NCI-H526 treated with DMSO at 0.1 percent for 48 hours (cell line): ENCODE results near the gene QPCTL.

Experiments used
- DNase-seq: peaks from one replicate; lab custom pipeline; 2025; lab: John Stamatoyannopoulos, UW

The QPCTL gene

DNA sequence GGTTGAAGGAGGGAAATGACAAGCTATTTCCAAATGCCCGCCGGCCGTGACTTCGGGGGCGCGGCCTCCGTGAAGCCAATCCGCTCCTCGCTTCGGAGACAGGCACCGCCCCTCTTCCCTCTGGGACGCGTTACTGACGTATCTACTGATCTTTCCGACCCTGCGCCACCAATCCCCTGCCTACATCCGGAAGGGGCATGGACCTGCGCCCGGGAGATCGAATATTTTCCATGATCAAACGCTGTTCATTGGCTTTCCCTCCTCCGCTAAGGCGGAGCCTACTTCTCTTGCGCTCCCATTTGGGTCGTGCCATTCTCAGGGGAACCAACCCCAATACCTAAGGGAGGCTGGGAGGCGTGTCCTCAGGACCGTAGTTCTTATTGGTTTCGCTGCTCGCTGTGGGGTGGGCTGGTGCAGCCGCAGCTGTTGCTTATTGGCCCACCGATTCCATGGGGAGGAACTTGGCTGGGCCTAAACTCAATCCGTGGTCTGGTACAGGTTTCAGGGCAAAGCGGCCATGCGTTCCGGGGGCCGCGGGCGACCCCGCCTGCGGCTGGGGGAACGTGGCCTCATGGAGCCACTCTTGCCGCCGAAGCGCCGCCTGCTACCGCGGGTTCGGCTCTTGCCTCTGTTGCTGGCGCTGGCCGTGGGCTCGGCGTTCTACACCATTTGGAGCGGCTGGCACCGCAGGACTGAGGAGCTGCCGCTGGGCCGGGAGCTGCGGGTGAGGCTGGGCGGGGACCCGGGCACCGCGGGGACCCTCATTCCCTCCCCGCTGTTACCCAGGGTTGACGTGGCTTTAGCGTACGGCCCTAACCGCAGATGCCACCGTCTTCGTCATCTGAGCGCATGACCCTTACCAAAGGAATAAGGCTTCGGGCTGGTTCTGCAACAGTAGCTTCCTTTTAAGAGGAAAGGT, at the start of gene QPCTL:
Gene QPCTL (plus strand): TSS at position 480 of the 919 bp plus-strand sequence. CDS start 38 bp downstream, at position 518.
- peak; percentile 99 for DNase-seq

DNA sequence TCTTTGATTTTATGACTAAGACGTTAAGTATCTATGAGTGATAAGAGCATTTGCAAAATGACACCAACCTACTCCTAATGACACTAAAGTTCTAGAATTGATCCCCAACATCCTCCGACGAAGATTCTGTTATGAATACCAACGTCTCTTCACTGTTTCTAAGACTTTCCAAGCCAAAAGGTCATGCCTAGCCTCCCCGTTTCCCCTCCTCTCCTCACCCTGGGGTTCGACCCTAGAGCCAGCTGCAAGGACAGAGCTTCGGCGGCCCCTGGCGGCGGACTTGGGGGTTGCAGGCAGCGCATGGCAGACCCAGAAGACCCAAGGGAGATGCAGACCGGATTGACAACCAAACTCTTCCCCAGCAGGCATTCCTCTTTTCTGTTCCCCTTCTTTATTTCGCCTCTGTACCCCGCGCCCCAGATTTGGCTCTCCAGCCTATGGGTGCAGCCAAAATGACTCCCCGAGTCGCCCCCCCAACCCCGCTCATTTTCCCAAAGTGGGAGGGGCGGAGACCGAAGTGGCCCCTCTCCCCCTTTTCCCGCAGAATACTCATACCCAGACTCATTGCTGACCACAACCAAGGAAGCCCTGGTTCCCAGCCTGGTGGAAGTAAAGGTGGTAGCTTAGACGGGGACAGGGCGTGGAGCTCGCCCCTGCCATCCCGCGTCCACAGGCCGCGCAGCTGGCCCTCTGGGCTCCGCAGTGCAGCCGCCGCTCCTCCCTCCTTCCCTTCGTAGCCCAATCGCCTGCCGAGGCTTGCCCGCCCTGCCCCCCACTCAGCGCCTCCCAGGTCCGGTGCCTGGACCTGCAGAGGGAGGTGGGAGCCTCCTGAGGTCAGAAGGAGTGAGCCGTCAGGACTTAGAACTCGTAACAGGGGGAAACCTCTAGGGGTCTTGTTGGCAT, 49.2 kb upstream of the QPCTL start:
- DNase-seq: peak; percentile 75

DNA sequence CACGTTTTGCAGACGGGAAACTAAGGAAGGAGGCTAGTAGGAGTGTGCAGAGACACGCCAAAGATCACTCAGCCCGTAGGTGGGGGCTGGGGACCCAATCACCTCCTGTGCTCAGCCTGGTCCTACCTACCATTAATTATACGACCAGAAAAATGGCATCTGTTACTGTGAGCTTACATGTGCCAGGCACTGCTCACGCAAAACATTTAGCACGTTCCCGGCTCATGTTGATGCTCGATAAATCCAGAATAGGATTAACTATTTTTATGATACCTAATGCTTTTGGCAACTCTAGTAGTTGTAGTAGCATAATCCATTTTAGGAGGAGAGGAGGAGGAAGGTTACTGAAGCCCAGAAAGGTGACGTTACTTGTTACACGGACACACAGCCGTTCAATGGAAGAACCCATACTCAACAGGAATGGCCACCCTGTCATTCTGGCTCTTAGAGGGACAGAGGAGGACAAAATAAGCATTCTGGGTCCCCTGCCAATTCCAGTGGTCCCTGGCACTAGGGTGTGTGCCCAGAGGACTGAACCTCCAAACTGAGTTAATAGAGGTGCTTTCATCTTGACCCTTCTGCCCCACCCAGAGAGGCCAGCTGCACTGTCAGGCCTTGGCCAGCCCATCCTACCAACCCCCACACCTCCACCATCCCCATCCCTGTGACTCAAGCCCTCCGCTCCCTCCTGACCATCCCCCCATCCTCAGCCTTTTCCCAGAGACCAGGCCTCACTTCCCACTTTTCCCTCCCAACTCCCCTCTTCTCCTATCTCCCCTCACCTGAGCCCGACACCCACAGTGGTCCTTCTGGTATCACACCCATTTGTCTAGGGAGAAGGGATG, 48.3 kb upstream of the QPCTL start:
- DNase-seq: no peak

DNA sequence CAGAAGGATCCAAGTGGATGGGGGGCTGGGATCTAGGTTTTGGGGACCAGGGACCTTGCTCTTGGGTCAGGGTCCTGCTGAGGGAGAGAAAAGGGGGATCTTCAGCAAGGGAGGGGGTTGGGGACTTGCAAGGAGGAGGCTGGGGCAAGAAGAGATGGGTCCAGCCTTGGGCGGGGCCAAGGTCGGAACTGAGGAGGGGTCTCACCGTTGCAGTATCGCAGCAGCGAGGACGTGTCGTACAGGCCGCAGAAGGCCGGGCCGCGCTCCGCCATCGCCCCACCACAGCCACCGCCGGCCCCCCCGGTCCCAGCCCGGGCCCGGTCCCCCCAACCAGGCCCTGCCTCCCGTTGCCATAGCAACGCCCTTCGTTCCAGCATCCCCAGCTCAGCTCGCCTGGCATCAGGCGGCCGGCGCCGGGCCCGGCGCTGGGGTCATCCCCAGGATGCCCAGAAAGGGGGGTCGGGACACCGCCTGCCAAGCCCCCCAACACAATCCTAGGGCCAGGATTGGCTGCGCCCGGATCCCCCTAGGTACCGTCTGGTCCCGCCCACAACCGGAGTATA, 47.3 kb upstream of the QPCTL start:
- DNase-seq: no peak

DNA sequence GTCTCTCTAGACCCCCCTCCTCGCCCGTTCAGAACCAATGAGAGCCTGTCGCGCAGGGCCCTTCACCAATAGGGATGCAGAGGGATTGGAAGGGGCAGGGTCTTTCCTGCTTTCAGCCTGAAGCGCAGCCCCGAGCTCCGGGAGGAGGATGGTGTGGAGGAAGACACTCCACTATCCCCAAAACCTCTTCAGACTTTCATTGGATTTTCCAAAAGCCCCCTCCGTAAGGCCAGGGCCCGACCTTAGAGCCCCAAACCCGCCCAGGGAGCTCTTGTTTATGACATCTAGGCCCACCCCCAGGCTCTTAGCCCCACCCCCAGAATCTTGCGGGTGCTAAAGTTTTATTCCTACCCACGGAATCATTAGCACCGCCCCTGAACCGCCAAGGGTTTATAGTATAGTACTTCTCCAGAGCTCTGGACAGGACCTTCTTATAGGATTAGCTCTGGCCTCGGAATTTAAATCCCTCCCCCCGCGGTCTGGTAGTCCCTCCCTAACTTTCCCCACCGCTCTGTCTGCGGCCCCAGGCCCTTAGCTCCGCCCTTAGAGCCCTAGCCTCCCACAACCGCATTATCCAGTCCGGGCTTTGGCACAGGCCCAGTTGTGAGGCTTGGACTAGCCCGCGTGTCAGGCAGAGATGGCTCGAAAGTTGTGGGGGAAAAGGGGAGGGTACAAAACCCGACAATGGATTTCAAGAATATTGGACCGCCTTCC, 46.7 kb upstream of the QPCTL start:
- peak; percentile 84 for DNase-seq

DNA sequence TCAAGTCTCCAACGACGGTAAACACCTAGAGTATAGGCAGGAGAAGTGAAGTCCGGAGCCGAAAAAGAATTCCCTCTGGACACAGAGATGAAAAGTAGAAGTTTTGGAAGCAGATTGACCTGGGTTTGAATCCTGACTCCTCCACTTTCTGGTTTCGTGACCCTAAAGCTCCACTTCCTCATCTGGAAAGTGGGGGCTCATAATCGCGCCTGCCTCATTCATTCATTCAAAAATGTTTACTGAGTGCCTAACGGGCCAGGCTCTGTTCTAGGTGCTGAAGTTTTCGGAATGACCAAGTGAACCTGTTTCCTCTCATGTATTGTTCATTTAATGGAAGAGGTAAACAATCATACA, 46.1 kb upstream of the QPCTL start:
- DNase-seq: no peak

DNA sequence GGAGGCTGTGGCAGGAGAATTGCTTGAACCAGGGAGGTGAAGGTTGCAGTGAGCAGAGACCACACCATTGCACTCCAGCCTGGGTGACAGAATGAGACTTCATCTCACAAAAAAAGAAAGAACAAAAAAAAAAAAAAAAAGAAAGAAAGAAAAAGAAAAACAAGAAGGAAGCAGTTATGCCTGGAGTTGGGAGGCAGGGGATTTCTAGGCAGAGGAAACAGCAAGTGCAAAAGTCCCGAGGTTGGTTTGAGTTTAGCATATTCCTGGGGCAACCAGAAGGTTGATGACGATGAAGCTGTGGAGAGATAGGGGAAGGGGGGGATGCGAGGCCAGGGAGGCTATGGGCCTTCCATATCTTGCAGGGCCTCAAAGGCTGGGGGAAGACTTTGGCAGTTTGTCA, 41.7 kb upstream of the QPCTL start:
- DNase-seq: no peak

DNA sequence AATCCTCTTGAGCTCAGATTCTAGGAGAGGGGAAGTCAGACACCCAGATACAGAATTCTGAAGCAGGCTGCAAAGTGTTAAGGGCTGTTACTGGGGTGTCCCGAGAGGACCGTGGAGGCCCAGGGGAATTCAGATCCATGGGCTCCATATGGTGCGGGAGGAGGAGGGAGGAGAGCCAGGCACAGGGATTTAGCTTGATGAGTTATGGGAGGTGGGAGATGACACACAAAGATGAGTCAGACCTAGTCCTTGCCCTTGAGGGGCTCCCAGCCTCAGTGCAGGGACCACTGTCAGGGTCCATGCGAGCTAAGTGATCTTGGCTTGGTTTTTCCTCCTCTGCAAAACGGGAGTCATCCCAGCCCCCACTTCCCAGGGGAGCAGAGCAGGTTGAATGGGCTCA, 38.8 kb upstream of the QPCTL start:
- no peak for DNase-seq

DNA sequence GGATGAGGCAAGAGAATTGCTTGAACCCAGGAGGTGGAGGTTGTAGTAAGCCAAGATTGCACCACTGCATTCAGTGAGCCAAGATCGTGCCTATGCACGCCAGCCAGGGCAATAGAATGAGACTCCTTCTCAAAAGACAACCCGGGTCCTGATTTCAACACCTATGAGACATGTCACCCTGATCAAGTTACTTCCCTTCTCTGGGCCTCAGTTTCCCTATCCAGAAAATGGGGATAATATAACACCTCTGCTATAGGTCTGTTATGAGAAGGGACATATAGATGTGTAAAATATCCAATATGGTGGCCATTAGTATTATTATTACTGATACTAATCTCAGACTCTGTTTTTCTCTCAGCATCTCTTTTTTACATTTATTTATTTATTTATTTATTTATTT, 37.4 kb upstream of the QPCTL start:
- DNase-seq: no peak

DNA sequence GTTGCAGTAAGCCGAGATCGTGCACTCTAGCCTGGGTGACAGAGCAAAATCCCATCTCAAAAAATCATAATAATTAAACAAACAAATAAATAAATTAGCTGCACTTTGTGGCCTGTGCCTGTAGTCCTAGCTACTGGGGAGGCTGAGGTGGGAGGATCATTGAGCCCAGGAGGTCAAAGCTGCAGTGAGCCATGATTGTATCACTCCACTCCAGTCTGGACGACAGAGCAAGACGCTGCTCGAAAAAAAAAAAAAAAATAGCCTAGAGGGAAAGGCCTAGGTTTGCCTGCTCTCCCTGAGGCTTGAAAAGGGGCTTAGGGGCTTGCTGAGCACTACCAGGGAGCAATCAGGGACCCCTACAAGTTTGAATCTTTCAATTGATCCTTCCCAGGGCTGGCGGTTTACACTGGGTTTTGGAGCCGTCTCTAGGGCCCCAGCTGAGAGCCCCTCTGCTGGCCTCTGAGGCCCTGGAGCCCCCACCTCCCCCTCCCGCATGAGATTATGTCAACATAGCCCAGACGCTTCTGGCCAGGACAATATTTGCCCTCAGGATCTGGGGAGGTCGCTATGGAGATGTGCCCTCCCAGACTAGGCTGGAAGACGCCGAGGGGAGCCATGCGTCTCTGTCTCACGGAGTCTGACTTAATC, 34.8 kb upstream of the QPCTL start:
- no peak for DNase-seq

DNA sequence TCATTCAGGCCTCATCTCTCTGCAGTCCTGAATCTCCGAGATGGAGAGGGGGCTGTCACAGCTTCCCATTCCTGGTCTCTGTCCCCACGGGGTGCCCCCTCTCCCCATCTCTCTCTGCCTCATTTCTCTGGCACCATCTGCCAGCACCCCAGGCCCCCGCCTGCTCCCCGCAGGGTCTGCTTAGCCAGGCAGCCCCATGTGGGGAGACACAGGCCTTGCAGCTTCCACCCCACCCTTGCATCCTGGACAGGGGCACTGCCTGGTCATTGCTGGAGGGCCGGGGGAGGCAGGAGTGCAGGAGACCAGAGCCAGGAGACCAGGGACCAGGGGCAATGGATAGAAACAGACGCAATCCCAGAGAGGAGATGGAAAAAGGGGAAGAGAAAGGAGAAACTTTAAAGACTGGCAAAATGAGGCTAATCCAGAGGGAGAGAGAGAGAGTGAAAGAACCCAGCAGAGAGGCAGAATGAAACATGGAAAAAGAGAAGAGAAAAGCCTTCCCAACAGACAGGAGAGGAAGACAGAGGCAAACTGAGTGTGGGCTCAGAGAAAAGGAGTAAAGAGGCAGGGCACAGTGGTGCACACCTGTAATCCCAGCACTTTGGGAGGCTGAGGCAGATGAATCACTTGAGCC, 33.3 kb upstream of the QPCTL start:
- DNase-seq: no peak

DNA sequence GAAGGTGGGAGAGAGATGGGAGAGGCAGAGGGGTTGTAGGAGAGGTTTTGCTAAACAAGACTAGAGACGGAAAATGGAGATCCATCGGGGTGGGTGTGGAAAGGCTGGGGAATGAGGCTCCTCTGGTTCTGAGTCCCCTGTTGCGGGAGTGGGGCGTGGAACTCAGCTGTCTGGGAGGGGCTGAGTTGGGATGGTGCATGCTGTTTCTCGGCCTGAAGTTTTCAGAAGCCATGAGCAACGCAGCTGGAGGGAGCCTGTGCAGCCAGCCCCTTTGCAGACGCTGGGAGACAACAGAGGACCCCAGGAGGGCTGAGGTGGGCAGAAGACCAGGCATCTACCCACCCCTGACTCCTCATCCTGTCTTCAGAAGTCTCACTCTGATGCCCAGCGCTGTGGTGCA, 31.8 kb upstream of the QPCTL start:
- DNase-seq: no peak

DNA sequence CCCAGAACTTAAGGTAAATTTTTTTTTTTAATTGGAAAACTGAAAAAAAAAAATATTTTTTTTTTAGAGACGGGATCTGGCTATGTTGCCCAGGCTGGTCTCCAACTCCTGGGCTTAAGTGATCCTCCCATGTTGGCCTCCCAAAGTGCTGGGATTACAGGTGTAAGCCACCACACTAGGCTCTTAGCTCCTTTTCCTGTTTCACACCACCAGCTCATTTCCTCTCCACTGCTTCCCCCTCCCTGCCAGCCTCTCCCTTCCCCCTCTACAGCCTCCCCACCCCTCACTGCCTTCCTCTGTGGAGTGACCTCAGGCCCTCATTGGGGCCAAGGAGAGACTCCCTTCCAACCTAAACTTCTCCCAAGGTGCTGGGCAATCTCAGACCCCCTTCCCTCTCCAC, 28.7 kb upstream of the QPCTL start:
- no peak for DNase-seq

DNA sequence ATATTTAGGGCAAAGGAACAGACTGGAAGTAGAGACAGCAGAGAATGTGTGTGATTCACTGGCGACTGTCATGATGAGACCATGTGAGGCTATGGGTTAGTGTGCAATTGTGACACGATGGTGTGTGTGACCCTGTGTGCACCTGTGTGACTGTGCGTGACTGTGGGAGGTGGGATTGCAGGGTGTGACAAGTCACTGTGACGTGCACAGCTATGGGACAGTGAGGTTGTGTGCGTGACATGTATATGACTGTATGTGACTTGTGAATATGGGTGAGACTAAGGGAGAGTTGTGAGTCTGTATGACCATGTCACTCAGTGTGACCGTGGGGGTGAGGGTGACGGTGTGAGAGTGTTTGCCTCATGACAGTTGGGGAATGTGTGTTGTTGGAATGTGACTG, 27.9 kb upstream of the QPCTL start:
- DNase-seq: no peak

DNA sequence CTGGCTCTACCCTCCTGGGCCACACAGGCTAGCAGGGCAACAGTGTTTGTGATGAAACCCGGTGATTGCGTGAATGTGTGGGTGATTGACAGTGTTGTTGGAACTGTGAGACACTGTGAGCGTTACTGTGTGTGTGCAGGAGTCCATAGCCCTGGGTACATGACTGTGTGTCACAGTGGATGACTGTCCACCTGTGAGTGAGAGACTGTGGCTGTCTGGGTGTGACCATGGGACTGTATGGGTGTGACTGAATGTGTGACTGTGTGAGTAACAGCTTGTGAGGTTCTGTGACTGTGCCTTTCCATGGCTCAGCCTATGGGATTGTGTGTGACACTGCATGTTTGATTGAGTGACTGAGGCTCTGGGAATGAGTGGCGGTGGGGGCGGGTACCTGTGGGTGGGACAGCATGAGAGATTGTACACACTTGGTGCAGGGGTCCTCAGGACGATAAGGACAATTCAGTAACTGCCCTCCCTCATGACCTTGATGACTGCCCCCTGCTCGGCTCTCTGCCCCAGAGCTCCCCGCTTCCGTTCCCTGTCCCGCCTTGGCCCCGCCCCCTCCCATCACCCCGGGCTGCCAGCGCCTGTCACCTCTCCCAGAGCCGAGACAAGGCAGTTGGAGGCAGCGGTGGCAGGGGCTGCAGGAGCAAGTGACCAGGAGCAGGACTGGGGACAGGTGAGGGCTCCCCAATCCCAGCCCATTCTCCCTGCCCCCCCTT, 24.7 kb upstream of the QPCTL start, which contains the start of gene GIPR:
Gene GIPR (plus strand): TSS at position 602 of the 722 bp plus-strand sequence. CDS start 1,300 bp downstream, outside the sequence.
- no peak for DNase-seq

DNA sequence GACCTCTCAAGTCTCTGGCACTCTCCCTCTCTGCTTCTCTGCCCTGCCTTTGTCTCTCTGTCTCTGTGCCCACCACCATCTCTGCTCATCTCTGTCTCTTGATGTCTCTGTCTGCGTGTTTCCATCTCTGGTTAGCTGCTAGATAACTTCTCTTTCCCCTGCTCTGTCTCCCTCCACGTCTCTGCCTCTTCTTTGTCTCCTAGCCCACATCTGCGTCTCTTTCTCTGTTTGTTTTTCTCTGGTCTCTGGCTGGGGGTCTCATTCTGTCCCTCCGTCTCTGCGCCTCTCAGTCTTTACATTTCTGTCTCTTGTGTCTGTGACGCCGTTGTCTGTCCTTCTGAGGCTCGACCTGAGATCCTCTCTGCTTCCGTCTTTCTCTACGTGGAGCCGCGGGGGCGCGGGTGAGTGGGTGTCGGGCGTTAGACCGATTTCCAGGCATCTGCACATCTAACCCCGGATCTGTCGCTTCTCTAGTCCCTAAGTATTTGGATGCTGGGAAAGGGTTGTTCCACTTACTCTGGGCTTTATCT, 24.1 kb upstream of the QPCTL start:
- DNase-seq: no peak

DNA sequence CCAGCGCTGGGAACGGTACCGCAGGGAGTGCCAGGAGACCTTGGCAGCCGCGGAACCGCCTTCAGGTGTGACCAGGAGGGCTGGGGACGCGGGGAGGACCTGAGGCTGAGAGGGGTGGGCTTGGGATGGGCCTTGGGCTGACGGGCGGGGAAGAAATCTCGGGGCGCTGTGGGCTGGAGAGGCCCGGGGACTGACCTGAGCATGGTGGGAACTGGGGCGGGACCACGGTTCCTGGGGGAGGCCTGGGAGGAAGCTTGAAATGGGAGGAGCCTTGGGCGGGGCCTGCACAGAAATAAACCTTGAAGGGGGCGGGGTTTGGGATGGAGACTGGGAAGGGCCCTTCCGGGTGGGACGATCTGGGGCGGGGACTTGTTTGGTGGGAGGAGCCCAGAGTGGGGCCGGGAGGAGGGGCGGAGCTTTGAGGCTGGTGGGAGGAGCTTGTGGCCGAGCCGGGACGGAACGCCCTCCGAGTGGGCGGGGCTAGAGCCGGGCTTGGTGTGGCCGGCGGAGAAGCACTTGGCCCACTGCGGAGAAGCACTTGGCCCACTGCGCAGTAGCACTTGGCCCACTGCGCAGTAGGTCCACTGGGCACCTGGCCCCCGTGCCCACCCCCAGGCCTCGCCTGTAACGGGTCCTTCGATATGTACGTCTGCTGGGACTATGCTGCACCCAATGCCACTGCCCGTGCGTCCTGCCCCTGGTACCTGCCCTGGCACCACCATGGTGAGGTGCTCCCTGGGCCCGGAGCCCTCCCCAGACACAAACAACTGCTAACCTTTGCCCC, 21.6 kb upstream of the QPCTL start:
- peak; percentile 37 for DNase-seq

DNA sequence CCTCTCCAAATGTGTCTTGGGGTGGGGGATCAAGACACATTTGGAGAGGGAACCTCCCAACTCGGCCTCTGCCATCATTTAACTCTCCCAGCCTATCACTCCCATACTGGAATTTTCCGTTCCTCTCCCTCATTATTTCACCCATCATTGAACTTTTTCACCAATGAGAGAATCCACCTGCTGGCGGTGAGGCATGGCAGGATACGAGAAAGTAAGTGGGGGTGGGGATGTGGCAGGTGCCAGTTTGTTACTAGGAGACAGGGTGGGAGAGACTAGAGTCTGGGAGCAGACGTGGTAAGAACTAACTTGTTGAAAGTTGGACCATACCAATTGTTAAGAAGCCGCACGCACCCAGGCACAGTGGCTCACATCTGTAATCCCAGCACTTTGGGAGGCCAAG, 17.5 kb upstream of the QPCTL start:
- DNase-seq: no peak
